Prostate gland (tissue), 2 donors: Measurements from ENCODE around the gene PDE8B.

ENCODE experiments used
- POLR2A ChIP-seq: fragments of 450-650 bp; IDR thresholded peaks from one replicate; pipeline ENCODE4 v1.6.1; 2016; ENCODE audit warnings: antibody characterized with exemption, mild to moderate bottlenecking
- POLR2AphosphoS5 ChIP-seq: sonication (generic); formaldehyde crosslinking; IDR thresholded peaks from one replicate; pipeline ENCODE4 v1.6.1; 2017; ENCODE audit warnings: antibody characterized with exemption
- TF ChIP-seq, protein P1 (sequence below), 4 experiments: fragments of 200-600 bp in 2 of 4; fragments of 450-650 bp in 2 of 4; sonication (generic) in 2 of 4; IDR thresholded peaks; 1 replicate in 3 of 4; 2 replicates in 1 of 4; pipeline ENCODE4 v1.5.1; 2016 to 2019; ENCODE audit warnings: antibody characterized with exemption in 4 of 4, mild to moderate bottlenecking in 2 of 4, moderate library complexity in 2 of 4

DNA sequence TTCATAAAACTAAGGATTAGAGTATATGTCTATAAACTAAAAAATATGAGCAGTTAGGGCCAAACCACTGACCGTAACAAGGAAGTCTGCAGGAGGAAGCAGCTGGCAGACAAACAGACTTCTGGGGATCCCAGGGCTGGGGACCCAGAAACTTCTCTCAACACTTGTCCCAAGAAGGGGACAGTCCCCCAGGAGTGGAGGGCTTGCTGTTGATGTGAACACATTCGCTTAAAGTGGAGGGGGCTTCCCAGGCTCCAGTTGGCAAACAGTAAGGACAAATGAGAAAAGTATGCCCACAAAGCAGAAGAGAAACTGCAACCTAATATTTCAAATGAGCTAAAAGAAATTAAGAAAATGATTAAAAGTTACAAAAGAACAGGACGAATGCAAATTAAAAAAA lies 83.7 kb downstream of the PDE8B start:
- TF ChIP-seq, protein P1, sequence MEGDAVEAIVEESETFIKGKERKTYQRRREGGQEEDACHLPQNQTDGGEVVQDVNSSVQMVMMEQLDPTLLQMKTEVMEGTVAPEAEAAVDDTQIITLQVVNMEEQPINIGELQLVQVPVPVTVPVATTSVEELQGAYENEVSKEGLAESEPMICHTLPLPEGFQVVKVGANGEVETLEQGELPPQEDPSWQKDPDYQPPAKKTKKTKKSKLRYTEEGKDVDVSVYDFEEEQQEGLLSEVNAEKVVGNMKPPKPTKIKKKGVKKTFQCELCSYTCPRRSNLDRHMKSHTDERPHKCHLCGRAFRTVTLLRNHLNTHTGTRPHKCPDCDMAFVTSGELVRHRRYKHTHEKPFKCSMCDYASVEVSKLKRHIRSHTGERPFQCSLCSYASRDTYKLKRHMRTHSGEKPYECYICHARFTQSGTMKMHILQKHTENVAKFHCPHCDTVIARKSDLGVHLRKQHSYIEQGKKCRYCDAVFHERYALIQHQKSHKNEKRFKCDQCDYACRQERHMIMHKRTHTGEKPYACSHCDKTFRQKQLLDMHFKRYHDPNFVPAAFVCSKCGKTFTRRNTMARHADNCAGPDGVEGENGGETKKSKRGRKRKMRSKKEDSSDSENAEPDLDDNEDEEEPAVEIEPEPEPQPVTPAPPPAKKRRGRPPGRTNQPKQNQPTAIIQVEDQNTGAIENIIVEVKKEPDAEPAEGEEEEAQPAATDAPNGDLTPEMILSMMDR (IDR thresholded peaks at IDR 0.05), result no peak
- TF ChIP-seq POLR2A (no peak), POLR2AphosphoS5 (no peak)
